ENCODE results near the gene RIT2.

Gene RIT2

DNA sequence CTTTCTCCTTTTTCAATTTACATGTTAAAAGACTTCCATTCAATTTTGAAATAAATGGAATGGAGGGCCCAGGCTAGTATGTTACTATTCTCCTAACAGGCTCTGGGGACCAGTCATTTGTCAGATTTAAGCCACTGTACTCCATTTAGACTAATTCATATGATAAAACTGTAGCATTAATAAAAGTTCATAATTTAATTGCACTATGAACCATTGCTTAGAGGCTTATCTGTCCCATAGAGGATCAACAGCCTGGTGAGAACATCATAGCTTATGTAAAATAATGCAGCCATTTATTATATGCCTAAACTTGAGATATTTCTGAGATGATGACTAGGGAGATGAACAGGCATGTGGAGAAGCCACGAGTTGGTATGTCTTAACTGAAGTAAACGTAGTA, 156.0 kb downstream of the RIT2 start:
- no peak overlapping the region for H3K4me3 ChIP-seq
- no peak for DNase-seq (ENCODE audit: low spot score in 2 of 2)
- H3K36me3 ChIP-seq (replicated peaks) = no peaks in the 10 kb centered on the region
- H3K9me3 ChIP-seq = no peaks in the 10 kb centered on the region
- no peaks in the 10 kb centered on the region for H3K4me1 ChIP-seq
- in situ Hi-C loops (cut with MboI; ENCODE audit: low sequenced_read_pairs) = no loop called here
- no peaks in the 10 kb centered on the region for H3K27me3 ChIP-seq (ENCODE audit: low read depth)

DNA sequence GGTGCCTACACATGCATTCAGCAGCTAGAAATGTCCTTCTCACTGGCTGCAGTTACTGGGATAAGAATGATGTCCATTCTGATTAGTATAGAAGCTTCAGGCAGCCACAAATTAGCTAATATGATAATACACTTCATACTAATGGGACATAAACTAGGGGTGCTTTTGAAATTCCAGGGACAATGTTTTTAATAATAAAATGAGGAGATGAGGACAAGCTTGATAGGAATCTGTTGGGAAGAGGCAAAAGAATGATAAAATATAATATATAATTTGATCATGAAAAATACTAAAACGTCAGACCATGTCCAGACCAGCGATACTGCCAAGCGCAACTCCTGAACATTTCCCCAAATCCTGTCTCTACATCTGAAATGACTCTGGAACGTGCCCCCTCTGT, 157.1 kb downstream of the RIT2 start:
- Histone ChIP-seq H3K36me3 (replicated peaks) (no peaks in the 10 kb centered on the region), H3K27me3 (ENCODE audit: low read depth) (no peaks in the 10 kb centered on the region), H3K9me3 (no peaks in the 10 kb centered on the region), H3K4me1 (no peaks in the 10 kb centered on the region), H3K4me3 (no peak overlapping the region)
- no peak for DNase-seq (ENCODE audit: low spot score in 2 of 2)
- in situ Hi-C loops (cut with MboI; ENCODE audit: low sequenced_read_pairs) = no loop called here

DNA sequence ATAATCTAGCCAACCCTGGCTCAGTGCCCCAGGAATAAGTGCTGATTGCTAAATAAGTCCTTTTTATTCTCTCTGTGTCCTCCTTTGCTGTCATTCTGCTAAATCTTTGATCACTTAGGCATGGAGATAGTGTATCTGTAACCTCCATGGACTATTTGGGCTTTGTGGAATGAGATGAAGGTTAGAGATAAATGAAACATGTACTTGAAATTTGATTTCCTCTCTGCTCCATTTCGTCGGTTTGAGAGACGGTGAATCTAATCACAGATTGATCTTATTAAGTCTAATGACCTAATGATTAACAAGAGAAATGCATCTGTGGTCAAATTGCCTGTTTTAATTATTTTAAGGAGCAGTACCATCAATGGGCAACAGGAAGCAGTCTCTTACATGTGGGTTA, 159.2 kb downstream of the RIT2 start:
- Histone ChIP-seq H3K9me3 (no peaks in the 10 kb centered on the region), H3K4me1 (no peaks in the 10 kb centered on the region), H3K36me3 (replicated peaks) (no peaks in the 10 kb centered on the region), H3K27me3 (ENCODE audit: low read depth) (no peaks in the 10 kb centered on the region), H3K4me3 (no peak overlapping the region)
- DNase-seq (ENCODE audit: low spot score in 2 of 2) = no peak
- in situ Hi-C loops (cut with MboI; ENCODE audit: low sequenced_read_pairs) = no loop called here

GRCh38 chr18:42954887-42955286, 160.6 kb downstream of the RIT2 start:
- no peaks in the 10 kb centered on the region for H3K36me3 ChIP-seq (replicated peaks)
- no peaks in the 10 kb centered on the region for H3K9me3 ChIP-seq
- H3K27me3 ChIP-seq (ENCODE audit: low read depth) = no peaks in the 10 kb centered on the region
- no peaks in the 10 kb centered on the region for H3K4me1 ChIP-seq
- no peak for DNase-seq (ENCODE audit: low spot score in 2 of 2)
- in situ Hi-C loops (cut with MboI; ENCODE audit: low sequenced_read_pairs) = no loop called here
- H3K4me3 ChIP-seq = no peak overlapping the region

- Histone ChIP-seq H3K36me3 (replicated peaks) (no peaks in the 10 kb centered on the region), H3K27me3 (ENCODE audit: low read depth) (no peaks in the 10 kb centered on the region), H3K4me3 (no peak overlapping the region), H3K9me3 (no peaks in the 10 kb centered on the region), H3K4me1 (no peaks in the 10 kb centered on the region)
- in situ Hi-C loops (cut with MboI; ENCODE audit: low sequenced_read_pairs) = no loop called here
- DNase-seq (ENCODE audit: low spot score in 2 of 2) = no peak
Measured at GRCh38 chr18:42953306-42953705, 162.2 kb downstream of the RIT2 start.

GRCh38 chr18:42950732-42951131, 164.8 kb downstream of the RIT2 start:
- Histone ChIP-seq H3K4me1 (no peaks in the 10 kb centered on the region), H3K36me3 (replicated peaks) (no peaks in the 10 kb centered on the region), H3K4me3 (no peak overlapping the region), H3K9me3 (no peaks in the 10 kb centered on the region), H3K27me3 (ENCODE audit: low read depth) (no peaks in the 10 kb centered on the region)
- DNase-seq (ENCODE audit: low spot score in 2 of 2) = no peak
- in situ Hi-C loops (cut with MboI; ENCODE audit: low sequenced_read_pairs) = no loop called here

GRCh38 chr18:42948831-42949230, 166.7 kb downstream of the RIT2 start:
- Histone ChIP-seq H3K27me3 (ENCODE audit: low read depth) (no peaks in the 10 kb centered on the region), H3K36me3 (replicated peaks) (no peaks in the 10 kb centered on the region), H3K4me3 (no peak overlapping the region), H3K4me1 (no peaks in the 10 kb centered on the region), H3K9me3 (no peaks in the 10 kb centered on the region)
- DNase-seq (ENCODE audit: low spot score in 2 of 2) = no peak
- in situ Hi-C loops (cut with MboI; ENCODE audit: low sequenced_read_pairs) = no loop called here

GRCh38 chr18:42941860-42942259, 173.6 kb downstream of the RIT2 start:
- Histone ChIP-seq H3K4me1 (no peaks in the 10 kb centered on the region), H3K9me3 (no peaks in the 10 kb centered on the region), H3K27me3 (ENCODE audit: low read depth) (no peaks in the 10 kb centered on the region), H3K4me3 (no peak overlapping the region), H3K36me3 (replicated peaks) (no peaks in the 10 kb centered on the region)
- in situ Hi-C loops (cut with MboI; ENCODE audit: low sequenced_read_pairs) = no loop called here
- no peak for DNase-seq (ENCODE audit: low spot score in 2 of 2)

GRCh38 chr18:42941021-42941420, 174.5 kb downstream of the RIT2 start:
- DNase-seq (ENCODE audit: low spot score in 2 of 2) = no peak
- H3K4me1 ChIP-seq = no peaks in the 10 kb centered on the region
- H3K27me3 ChIP-seq (ENCODE audit: low read depth) = no peaks in the 10 kb centered on the region
- in situ Hi-C loops (cut with MboI; ENCODE audit: low sequenced_read_pairs) = no loop called here
- H3K9me3 ChIP-seq = no peaks in the 10 kb centered on the region
- H3K4me3 ChIP-seq = no peak overlapping the region
- H3K36me3 ChIP-seq (replicated peaks) = no peaks in the 10 kb centered on the region

GRCh38 chr18:42937436-42937835, 178.0 kb downstream of the RIT2 start:
- H3K4me1 ChIP-seq = no peaks in the 10 kb centered on the region
- in situ Hi-C loops (cut with MboI; ENCODE audit: low sequenced_read_pairs) = no loop called here
- no peaks in the 10 kb centered on the region for H3K36me3 ChIP-seq (replicated peaks)
- no peaks in the 10 kb centered on the region for H3K9me3 ChIP-seq
- no peak for DNase-seq (ENCODE audit: low spot score in 2 of 2)
- H3K4me3 ChIP-seq = no peak overlapping the region
- no peaks in the 10 kb centered on the region for H3K27me3 ChIP-seq (ENCODE audit: low read depth)

DNA sequence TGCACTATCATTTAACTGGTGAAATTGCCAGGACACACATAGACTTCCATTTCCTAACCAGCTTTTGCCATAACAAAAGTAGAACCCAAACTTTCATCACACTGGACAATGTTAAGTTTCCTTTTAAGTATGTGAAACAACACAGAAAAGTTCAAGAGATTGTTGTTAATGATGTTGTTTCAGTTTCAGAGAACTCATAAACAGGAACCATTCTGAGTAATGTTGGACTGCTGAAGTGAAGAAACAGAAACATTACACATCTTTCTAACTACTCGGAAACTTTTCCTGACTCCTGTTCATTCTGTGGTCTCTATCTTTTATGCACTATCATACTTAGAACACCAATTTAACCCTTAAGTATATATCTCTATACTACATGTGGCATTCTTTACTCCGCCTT, 179.2 kb downstream of the RIT2 start:
- H3K9me3 ChIP-seq = no peaks in the 10 kb centered on the region
- in situ Hi-C loops (cut with MboI; ENCODE audit: low sequenced_read_pairs) = no loop called here
- no peaks in the 10 kb centered on the region for H3K4me1 ChIP-seq
- no peak for DNase-seq (ENCODE audit: low spot score in 2 of 2)
- H3K27me3 ChIP-seq (ENCODE audit: low read depth) = no peaks in the 10 kb centered on the region
- H3K4me3 ChIP-seq = no peak overlapping the region
- H3K36me3 ChIP-seq (replicated peaks) = no peaks in the 10 kb centered on the region

DNA sequence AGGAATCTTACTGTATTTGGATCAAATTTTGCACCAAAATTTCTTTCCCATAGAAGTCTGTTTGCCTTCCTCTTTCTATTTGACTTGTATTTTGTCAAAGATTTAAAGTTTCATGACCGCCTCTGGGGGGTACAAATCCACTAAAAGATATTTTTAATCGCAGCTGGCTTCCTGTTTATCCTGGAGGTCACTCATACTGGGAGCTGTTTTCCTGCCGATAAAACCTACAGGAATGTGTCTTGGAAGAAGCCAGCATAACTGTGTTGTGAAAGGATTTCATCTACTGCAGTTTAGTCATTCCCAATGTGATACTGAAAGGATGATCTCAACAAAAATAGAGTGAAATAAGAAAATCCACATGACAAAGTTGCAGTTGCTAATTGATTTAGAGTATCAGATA, 184.0 kb downstream of the RIT2 start:
- Histone ChIP-seq H3K27me3 (ENCODE audit: low read depth) (no peaks in the 10 kb centered on the region), H3K4me1 (no peaks in the 10 kb centered on the region), H3K36me3 (replicated peaks) (no peaks in the 10 kb centered on the region), H3K9me3 (no peaks in the 10 kb centered on the region), H3K4me3 (no peak overlapping the region)
- in situ Hi-C loops (cut with MboI; ENCODE audit: low sequenced_read_pairs) = no loop called here
- DNase-seq (ENCODE audit: low spot score in 2 of 2) = no peak

- no peaks in the 10 kb centered on the region for H3K4me1 ChIP-seq
- in situ Hi-C loops (cut with MboI; ENCODE audit: low sequenced_read_pairs) = no loop called here
- no peak overlapping the region for H3K4me3 ChIP-seq
- no peak for DNase-seq (ENCODE audit: low spot score in 2 of 2)
- H3K9me3 ChIP-seq = no peaks in the 10 kb centered on the region
- H3K27me3 ChIP-seq (ENCODE audit: low read depth) = no peaks in the 10 kb centered on the region
- no peaks in the 10 kb centered on the region for H3K36me3 ChIP-seq (replicated peaks)
Measured at GRCh38 chr18:42929857-42930256, 185.6 kb downstream of the RIT2 start.

GRCh38 chr18:42929181-42929580, 186.3 kb downstream of the RIT2 start:
- H3K27me3 ChIP-seq (ENCODE audit: low read depth) = no peaks in the 10 kb centered on the region
- no peak overlapping the region for H3K4me3 ChIP-seq
- H3K9me3 ChIP-seq = no peaks in the 10 kb centered on the region
- no peaks in the 10 kb centered on the region for H3K36me3 ChIP-seq (replicated peaks)
- DNase-seq (ENCODE audit: low spot score in 2 of 2) = no peak
- in situ Hi-C loops (cut with MboI; ENCODE audit: low sequenced_read_pairs) = no loop called here
- no peaks in the 10 kb centered on the region for H3K4me1 ChIP-seq

DNA sequence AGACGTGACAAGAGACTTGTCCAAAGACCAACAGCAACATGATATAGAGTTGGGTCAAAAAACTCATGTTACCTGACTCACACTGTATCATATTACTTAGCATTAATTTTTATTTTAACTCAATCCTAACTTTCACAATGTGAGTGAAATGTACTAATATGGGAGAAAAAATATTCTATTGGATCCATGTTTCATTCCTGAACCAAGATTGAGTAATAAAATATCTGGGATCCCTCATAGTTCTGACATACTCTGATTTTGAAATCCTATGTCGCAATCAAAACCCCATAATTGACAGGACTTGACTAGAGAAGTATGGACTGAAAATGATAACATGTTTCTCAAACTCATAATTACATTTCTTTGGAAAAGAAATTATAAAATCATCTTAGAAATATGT, 190.4 kb downstream of the RIT2 start:
- H3K4me3 ChIP-seq = no peak overlapping the region
- in situ Hi-C loops (cut with MboI; ENCODE audit: low sequenced_read_pairs) = no loop called here
- no peaks in the 10 kb centered on the region for H3K36me3 ChIP-seq (replicated peaks)
- no peaks in the 10 kb centered on the region for H3K9me3 ChIP-seq
- H3K4me1 ChIP-seq = no peaks in the 10 kb centered on the region
- H3K27me3 ChIP-seq (ENCODE audit: low read depth) = no peaks in the 10 kb centered on the region
- DNase-seq (ENCODE audit: low spot score in 2 of 2) = no peak
